NCI-H1417 (cell line): Measurements from ENCODE around the gene DENND10.
"Not testable (repeated sequence)": the region's sequence is repeated elsewhere in the genome, so short reads cannot be mapped to it uniquely, and the experiment has no call there.

ENCODE experiments used
- DNase-seq, 3 experiments: peaks; one replicate each; lab custom pipeline; 2025; lab: John Stamatoyannopoulos, UW

The DENND10 gene

GRCh38 chr10:119103903-119104653, at the start of gene DENND10:
TSS of gene DENND10 (plus strand) at chr10:119104113. CDS start at chr10:119104143, 30 bp downstream.
- DNase-seq: peak; percentile 32 to 80 (median 67)

DNA sequence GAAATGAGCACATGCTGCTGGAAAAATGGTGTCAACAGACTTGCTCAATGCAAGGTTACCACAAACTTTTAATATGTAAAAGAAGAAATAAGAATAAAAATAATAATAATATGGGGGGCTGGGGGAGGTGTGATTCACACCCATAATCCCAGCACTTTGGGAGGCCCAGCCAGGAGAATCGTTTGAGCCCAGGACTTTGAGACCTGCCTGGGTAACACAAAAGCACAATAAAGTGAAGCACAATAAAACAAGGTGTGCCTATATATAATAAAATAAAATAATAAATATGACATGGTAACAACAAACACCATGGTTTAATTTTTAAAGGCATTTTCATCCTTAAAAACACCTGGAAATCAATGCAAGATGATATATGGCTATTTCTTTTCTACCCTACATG, 48.4 kb upstream of the DENND10 start:
- no peak for DNase-seq

- no peak for DNase-seq
These were observed 45.9 kb upstream of the DENND10 start for GRCh38 chr10:119058010-119058409.

- no peak for DNase-seq
These were observed 44.4 kb upstream of the DENND10 start for GRCh38 chr10:119059557-119059956.

- DNase-seq: no peak
These were observed 43.8 kb upstream of the DENND10 start for GRCh38 chr10:119060107-119060506.

DNA sequence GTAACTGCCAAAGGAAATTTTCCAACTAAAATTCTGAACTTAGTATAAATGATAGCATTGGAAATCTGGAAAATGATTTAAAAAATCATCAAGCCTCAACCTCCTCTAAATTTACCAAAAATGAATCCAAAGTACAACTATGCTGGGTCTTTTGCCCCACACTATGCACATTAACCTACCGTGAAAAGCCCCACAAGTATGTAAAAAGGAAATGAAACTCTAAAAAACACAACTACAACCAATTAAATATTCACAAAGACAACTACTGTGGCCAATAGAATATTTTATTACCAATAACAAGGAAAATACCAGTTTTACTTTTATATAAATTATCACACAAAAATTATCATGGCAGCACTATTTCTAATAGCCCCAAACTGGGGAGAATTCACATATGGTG, 42.6 kb upstream of the DENND10 start:
- DNase-seq: no peak

GRCh38 chr10:119061926-119062325, 42.0 kb upstream of the DENND10 start:
- no peak for DNase-seq

GRCh38 chr10:119070395-119071165, 33.3 kb upstream of the DENND10 start:
- DNase-seq: no peak

GRCh38 chr10:119073584-119073983, 30.3 kb upstream of the DENND10 start:
- DNase-seq: no peak

DNA sequence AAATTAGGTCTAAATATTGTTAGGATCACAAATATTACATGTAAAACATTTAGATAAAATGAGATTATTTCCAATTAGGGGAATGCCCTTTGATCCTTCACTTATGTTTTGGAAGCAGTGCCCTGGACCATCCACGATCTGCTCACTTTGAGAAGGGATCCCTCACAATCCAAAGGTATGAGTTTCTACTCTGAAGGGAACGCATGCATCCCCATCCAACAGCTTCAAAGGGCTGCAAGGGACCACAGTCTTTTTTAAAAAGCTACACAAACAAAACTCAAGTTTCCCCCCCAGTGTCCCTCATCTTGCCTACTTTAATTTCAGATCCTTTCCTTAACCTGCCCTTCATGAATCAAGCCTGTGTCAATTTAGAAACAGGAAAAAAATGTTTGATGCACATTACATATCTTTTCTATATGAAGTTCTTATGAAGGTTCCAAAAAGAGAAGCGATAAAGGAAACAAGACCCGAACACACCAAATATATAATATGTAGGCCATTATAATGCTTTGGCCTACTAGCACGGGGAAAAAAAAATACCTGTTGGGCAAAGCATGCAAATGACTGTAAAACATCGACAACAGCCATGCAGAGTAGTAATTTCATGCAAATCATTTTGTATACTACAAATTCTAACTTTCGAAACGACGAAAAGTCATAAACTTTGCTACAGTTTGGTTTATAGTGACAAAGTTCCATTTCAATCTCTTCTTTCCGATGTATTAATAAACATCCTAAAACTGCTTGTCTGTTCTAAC, 25.3 kb upstream of the DENND10 start:
- DNase-seq: no peak

- DNase-seq: peak in 2 of 3 experiments; percentile 12 to 69
These were observed 24.1 kb upstream of the DENND10 start for GRCh38 chr10:119079599-119080520.

- peak; percentile 81 to 88 (median 83) for DNase-seq
These were observed 23.2 kb upstream of the DENND10 start, which contains the start of gene EIF3A for GRCh38 chr10:119080521-119081259. TSS of gene EIF3A (minus strand) at chr10:119080817. CDS start at chr10:119080676, 141 bp downstream.

- no peak for DNase-seq
These were observed 19.0 kb upstream of the DENND10 start for GRCh38 chr10:119084896-119085295.

GRCh38 chr10:119087271-119087882, 16.5 kb upstream of the DENND10 start:
- DNase-seq: peak in 1 of 3 experiments; percentile 27

GRCh38 chr10:119090026-119090795, 13.7 kb upstream of the DENND10 start:
- DNase-seq: no peak

- DNase-seq: no peak
These were observed 12.9 kb upstream of the DENND10 start for GRCh38 chr10:119090968-119091367.

DNA sequence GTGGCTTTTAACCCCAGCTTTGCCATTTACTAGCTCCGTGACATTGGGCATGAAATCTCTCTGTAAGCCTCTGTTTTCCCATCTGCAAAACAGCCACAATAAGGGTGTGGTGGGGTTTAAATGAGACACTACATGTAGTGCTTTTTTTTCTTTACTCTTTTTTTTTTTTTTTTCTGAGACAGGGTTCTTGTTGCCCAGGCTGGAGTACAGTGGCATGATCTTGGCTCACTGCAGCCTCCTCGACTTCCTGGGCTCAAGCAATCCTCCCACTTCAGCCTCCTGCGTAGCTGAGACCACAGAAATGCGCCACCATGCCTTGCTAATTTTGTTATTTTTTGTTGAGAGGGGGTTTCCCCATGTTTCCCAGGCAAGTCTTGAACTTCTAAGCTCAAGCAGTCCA, 8.3 kb upstream of the DENND10 start:
- DNase-seq: no peak

GRCh38 chr10:119096641-119097415, 7.1 kb upstream of the DENND10 start:
- not testable (repeated sequence) for DNase-seq
